K562 (cell line): ENCODE results near the gene VEGFA. TPM values are rescaled to one million over a fixed set of nuclear protein-coding genes. Genes with fewer than 3 reads are reported as not detected.

Experiments
- ASH1L ChIP-seq: fragments of 450-650 bp; IDR thresholded peaks from 2 replicates; pipeline ENCODE4 v1.6.1; 2018; ENCODE audit warnings: borderline replicate concordance, mild to moderate bottlenecking, low read depth; ENCODE audit not compliant: partially characterized antibody
- CC2D1A ChIP-seq: fragments of 450-650 bp; IDR thresholded peaks from 2 replicates; pipeline ENCODE4 v1.6.1; 2017; ENCODE audit warnings: mild to moderate bottlenecking
- CTBP1 ChIP-seq: fragments of 450-650 bp; IDR thresholded peaks from 2 replicates; pipeline ENCODE4 v1.6.1; 2016; ENCODE audit warnings: borderline replicate concordance
- DMBX1 ChIP-seq: fragments of 250-450 bp; sonication (Bioruptor Pico); IDR thresholded peaks from 2 replicates; pipeline ENCODE4 v1.8.0; 2022; ENCODE audit warnings: inconsistent platforms, mild to moderate bottlenecking, moderate library complexity, borderline replicate concordance
- E2F8 ChIP-seq: fragments of 450-650 bp; IDR thresholded peaks from 2 replicates; pipeline ENCODE4 v1.7.1; 2018; ENCODE audit warnings: mild to moderate bottlenecking, low read depth; ENCODE audit not compliant: partially characterized antibody
- ELK3 ChIP-seq: fragments of 450-650 bp; formaldehyde crosslinking; IDR thresholded peaks from 2 replicates; pipeline ENCODE4 v1.4.0; 2020; ENCODE audit warnings: mild to moderate bottlenecking
- GATA2 ChIP-seq: sonication (generic); formaldehyde crosslinking; IDR thresholded peaks from 2 replicates; pipeline ENCODE4 v1.4.0; 2020; ENCODE audit warnings: mild to moderate bottlenecking, missing genetic modification reagents
- KAT2B ChIP-seq: IDR thresholded peaks from one replicate; pipeline ENCODE4 v1.6.1; 2012; ENCODE audit warnings: low read depth, mild to moderate bottlenecking, control low read depth, inconsistent platforms, low read length, moderate library complexity
- NCOA6 ChIP-seq: fragments of 450-650 bp; IDR thresholded peaks from 2 replicates; pipeline ENCODE4 v1.6.1; 2017; ENCODE audit warnings: mild to moderate bottlenecking
- POLR2A ChIP-seq: fragments of 450-650 bp; conservative IDR thresholded peaks from 2 replicates; pipeline ENCODE4 v1.6.1; 2016
- PTTG1 ChIP-seq: fragments of 450-650 bp; IDR thresholded peaks from 2 replicates; pipeline ENCODE4 v1.6.1; 2016; ENCODE audit warnings: low read depth, mild to moderate bottlenecking, missing genetic modification characterization, missing compliant biosample characterization
- RAD51 ChIP-seq: fragments of 450-650 bp; IDR thresholded peaks from 2 replicates; pipeline ENCODE4 v1.7.1; 2016; ENCODE audit warnings: low read depth, mild to moderate bottlenecking, borderline replicate concordance
- RBM15 ChIP-seq: fragments of 200-400 bp; formaldehyde crosslinking; IDR thresholded peaks from 2 replicates; pipeline ENCODE4 v1.6.1; 2018; ENCODE audit warnings: mild to moderate bottlenecking, low read length, moderate library complexity; ENCODE audit not compliant: insufficient read depth
- RBM39 ChIP-seq: fragments of 200-400 bp; formaldehyde crosslinking; optimal IDR thresholded peaks from 2 replicates; pipeline ENCODE3; 2018; ENCODE audit warnings: low read depth, low read length
- SPI1 ChIP-seq: IDR thresholded peaks from 2 replicates; pipeline ENCODE4 v1.6.1; 2011; ENCODE audit warnings: low read depth, low read length, control low read depth, borderline replicate concordance
- TEAD4 ChIP-seq, 2 experiments: sonication (generic) in 1 of 2; formaldehyde crosslinking in 1 of 2; IDR thresholded peaks; 2 replicates each; pipeline versions ENCODE4 v1.6.1 to v1.8.0; 2012 to 2022; ENCODE audit warnings: borderline replicate concordance in 1 of 2, inconsistent platforms in 1 of 2, low read length in 1 of 2, mild to moderate bottlenecking in 1 of 2, missing genetic modification reagents in 1 of 2
- THRAP3 ChIP-seq: fragments of 450-650 bp; IDR thresholded peaks from 2 replicates; pipeline ENCODE4 v1.6.1; 2016; ENCODE audit warnings: mild to moderate bottlenecking, inconsistent platforms, borderline replicate concordance
- ZNF311 ChIP-seq: fragments of 250-450 bp; sonication (Bioruptor Pico); IDR thresholded peaks from 2 replicates; pipeline ENCODE4 v1.4.0; 2020; ENCODE audit warnings: mild to moderate bottlenecking, moderate library complexity
- polyA plus RNA-seq, 8 experiments: library from polyadenylated mRNA; depleted of rRNA in 4 of 8; stranded (reverse) in 5 of 8; unstranded in 3 of 8; fragments of >200 nt; fragmentation: Nextera tagmentation in 2 of 8; fragmentation: Illumina TruSeq in 1 of 8; extraction: Ambion mirVana in 2 of 8; extraction: Trizol in 1 of 8; gene quantifications; 2 replicates each; pipeline versions ENCODE4 v1.2.1 to v1.2.3, GENCODE V29; 2011 to 2014; ENCODE audit warnings: inconsistent platforms in 1 of 8, missing spikeins in 1 of 8
- total RNA-seq, 7 experiments: library from RNA; depleted of rRNA in 6 of 7; stranded (reverse); fragments of >200 nt in 6 of 7; fragmentation: Illumina TruSeq in 2 of 7; extraction: Trizol in 2 of 7; gene quantifications; 2 replicates each; pipeline versions ENCODE4 v1.2.1 to v1.2.3, GENCODE V29; 2011 to 2021; ENCODE audit warnings: low replicate concordance in 1 of 7
- TF ChIP-seq, protein P1 (sequence below): fragments of 250-450 bp; sonication (Bioruptor Pico); IDR thresholded peaks from 2 replicates; pipeline ENCODE4 v1.8.0; 2022; ENCODE audit warnings: inconsistent platforms, mild to moderate bottlenecking, moderate library complexity, borderline replicate concordance
- TF ChIP-seq, protein P2 (sequence below): conservative IDR thresholded peaks from 2 replicates; pipeline ENCODE4 v1.6.1; 2011; ENCODE audit warnings: low read depth, mild to moderate bottlenecking, low read length; ENCODE audit not compliant: control insufficient read depth

The VEGFA gene
- total and polyA plus RNA-seq, 9 of the 15 experiments (the other 6 are each of a cell fraction or from before 2014, with no cell fraction given): 14.0 to 271 (median 124) TPM

DNA sequence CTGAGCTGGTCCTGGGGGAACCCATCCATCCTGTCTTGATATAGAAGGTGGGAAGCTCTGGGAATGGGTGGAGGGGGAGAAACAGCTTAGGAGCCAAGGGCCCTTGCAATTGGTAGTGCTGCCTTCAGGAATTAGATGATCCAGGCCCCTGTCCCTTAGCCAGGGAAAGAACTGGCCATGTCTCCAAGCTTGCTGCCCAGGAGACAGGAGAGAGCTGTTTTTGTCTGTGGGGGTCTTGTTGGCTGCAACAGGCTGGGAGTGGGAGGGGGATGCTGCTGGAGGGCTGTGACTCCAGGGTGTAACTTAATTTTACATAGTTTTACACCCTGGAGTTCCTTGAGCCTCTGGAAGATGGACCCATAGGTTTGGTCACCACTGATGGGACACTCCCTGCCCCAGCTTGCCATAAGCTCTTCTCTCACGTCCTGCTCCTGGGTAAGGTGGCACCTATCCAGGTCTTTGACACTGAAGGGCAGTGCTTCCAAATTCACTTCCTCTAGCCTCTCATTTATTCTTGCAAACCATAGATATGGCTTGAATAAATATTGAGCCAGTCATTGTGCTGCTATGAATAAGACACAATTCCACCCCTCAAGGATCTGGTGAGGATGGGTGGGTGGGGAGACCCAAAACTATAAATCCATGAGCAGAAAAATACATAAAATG, 16.8 kb downstream of the VEGFA start (continued):
- TF ChIP-seq, protein P1, sequence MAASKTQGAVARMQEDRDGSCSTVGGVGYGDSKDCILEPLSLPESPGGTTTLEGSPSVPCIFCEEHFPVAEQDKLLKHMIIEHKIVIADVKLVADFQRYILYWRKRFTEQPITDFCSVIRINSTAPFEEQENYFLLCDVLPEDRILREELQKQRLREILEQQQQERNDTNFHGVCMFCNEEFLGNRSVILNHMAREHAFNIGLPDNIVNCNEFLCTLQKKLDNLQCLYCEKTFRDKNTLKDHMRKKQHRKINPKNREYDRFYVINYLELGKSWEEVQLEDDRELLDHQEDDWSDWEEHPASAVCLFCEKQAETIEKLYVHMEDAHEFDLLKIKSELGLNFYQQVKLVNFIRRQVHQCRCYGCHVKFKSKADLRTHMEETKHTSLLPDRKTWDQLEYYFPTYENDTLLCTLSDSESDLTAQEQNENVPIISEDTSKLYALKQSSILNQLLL (CRISPR knock-in tag): no peak
- TF ChIP-seq KAT2B: no peak
- TF ChIP-seq, protein P2, sequence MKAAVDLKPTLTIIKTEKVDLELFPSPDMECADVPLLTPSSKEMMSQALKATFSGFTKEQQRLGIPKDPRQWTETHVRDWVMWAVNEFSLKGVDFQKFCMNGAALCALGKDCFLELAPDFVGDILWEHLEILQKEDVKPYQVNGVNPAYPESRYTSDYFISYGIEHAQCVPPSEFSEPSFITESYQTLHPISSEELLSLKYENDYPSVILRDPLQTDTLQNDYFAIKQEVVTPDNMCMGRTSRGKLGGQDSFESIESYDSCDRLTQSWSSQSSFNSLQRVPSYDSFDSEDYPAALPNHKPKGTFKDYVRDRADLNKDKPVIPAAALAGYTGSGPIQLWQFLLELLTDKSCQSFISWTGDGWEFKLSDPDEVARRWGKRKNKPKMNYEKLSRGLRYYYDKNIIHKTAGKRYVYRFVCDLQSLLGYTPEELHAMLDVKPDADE: no peak
- TF ChIP-seq GATA2 (CRISPR knock-in tag): no peak
- no peak for TF ChIP-seq RBM15
- TF ChIP-seq ASH1L: no peak
- no peak for TF ChIP-seq NCOA6
- TF ChIP-seq CTBP1: peak; percentile 49; the same call in 1 of the 2 replicates
- 0 out of 2 replicates have a peak, but pooled peaks have one; percentile 22 for TF ChIP-seq SPI1
- no peak for TF ChIP-seq ELK3 (CRISPR knock-in tag)
- TF ChIP-seq ZNF311 (CRISPR knock-in tag): no peak
- TF ChIP-seq CC2D1A: no peak
- TF ChIP-seq DMBX1: no peak
- TF ChIP-seq RAD51: no peak
- TF ChIP-seq PTTG1 (tag): no peak
- TF ChIP-seq RBM39: no peak
- peak; percentile 80 for TF ChIP-seq E2F8
- TF ChIP-seq POLR2A: peak; percentile 71
- TF ChIP-seq THRAP3: no peak
- TF ChIP-seq TEAD4 (IDR thresholded peaks at IDR 0.05; ENCODE audit: low read length): peak; percentile 2; the same call in 1 of the 2 replicates
- no peak for TF ChIP-seq TEAD4 (CRISPR knock-in tag; IDR thresholded peaks at IDR 0.05; ENCODE audit: borderline replicate concordance)
